CD4-positive, alpha-beta T cell (primary cell): ENCODE results near the gene VPREB1. TPM values are rescaled to one million over a fixed set of nuclear protein-coding genes. Genes with fewer than 3 reads are reported as not detected.

Experiments used
- ATAC-seq: fragments of 200-7000 bp; cut with Tn5 transposase; one replicate; pipeline ENCODE4 v1.10.0; 2022; ENCODE audit warnings: mild to moderate bottlenecking; ENCODE audit not compliant: poor library complexity
- CTCF ChIA-PET: fragments of 350-600 bp; sonication (Branson Sonifier 250); formaldehyde crosslinking; loops from one replicate; lab custom pipeline; 2021; ENCODE audit warnings: antibody characterized with exemption, inconsistent platforms; lab: Charles Lee
- POLR2A ChIA-PET: fragments of 350-600 bp; sonication (Branson Sonifier 250); formaldehyde crosslinking; loops from one replicate; lab custom pipeline; 2021; ENCODE audit warnings: antibody characterized with exemption, inconsistent platforms; lab: Charles Lee
- DNase-seq, 14 experiments: peaks; one replicate each; pipeline ENCODE4 v3.0.0-alpha.2; 2013 to 2020; ENCODE audit warnings: mixed read lengths in 2 of 14
- H3K27ac ChIP-seq, 2 donors: one replicate each; pipeline versions ENCODE4 v1.5.1 to v1.7.0; 2013; ENCODE audit warnings: low read length in 2 of 2, low read depth in 1 of 2, mild to moderate bottlenecking in 1 of 2
- H3K27me3 ChIP-seq, 2 experiments: 1 replicate in 1 of 2; 2 replicates in 1 of 2; pipeline versions ENCODE4 v1.6.1 to v1.7.0; 2013; ENCODE audit warnings: low read length in 2 of 2, control low read depth in 1 of 2, mild to moderate bottlenecking in 1 of 2, moderate library complexity in 1 of 2; ENCODE audit not compliant: insufficient read depth in 2 of 2, control insufficient read depth in 1 of 2
- H3K36me3 ChIP-seq: one replicate; pipeline ENCODE4 v1.6.1; 2013; ENCODE audit warnings: low read length, control low read depth; ENCODE audit not compliant: insufficient read depth
- H3K4me1 ChIP-seq: one replicate; pipeline ENCODE4 v1.6.1; 2013; ENCODE audit warnings: low read length, control low read depth; ENCODE audit not compliant: insufficient read depth
- H3K4me3 ChIP-seq: one replicate; pipeline ENCODE4 v1.5.1; 2013; ENCODE audit warnings: mild to moderate bottlenecking, low read length, moderate library complexity
- H3K9me3 ChIP-seq, 2 experiments: 1 replicate in 1 of 2; 2 replicates in 1 of 2; pipeline versions ENCODE4 v1.6.1 to v1.7.0; 2013; ENCODE audit warnings: low read length in 2 of 2, mild to moderate bottlenecking in 2 of 2, control low read depth in 1 of 2, moderate library complexity in 1 of 2; ENCODE audit not compliant: control insufficient read depth in 1 of 2, insufficient read depth in 1 of 2
- H3K27ac Mint-ChIP-seq: one replicate; pipeline ENCODE4 v1.8.0; 2020; ENCODE audit warnings: mixed read lengths
- H3K27me3 Mint-ChIP-seq: one replicate; pipeline ENCODE4 v1.8.0; 2021; ENCODE audit warnings: mixed read lengths
- H3K36me3 Mint-ChIP-seq: one replicate; pipeline ENCODE4 v1.8.0; 2021; ENCODE audit warnings: low read depth, mixed read lengths
- H3K4me1 Mint-ChIP-seq: one replicate; pipeline ENCODE4 v1.8.0; 2021; ENCODE audit warnings: low read depth, mixed read lengths
- H3K4me3 Mint-ChIP-seq: one replicate; pipeline ENCODE4 v1.8.0; 2020; ENCODE audit warnings: mild to moderate bottlenecking, mixed read lengths
- H3K9me3 Mint-ChIP-seq: one replicate; pipeline ENCODE4 v1.8.0; 2020; ENCODE audit warnings: mixed read lengths
- CTCF ChIP-seq: fragments of 200-600 bp; IDR thresholded peaks from one replicate; pipeline ENCODE4 v1.8.0; 2022; ENCODE audit warnings: antibody characterized with exemption, mild to moderate bottlenecking
- intact Hi-C, 2 experiments: fragments of 100-400 bp; cut with DNase I in 1 of 2; cut with micrococcal nuclease in 1 of 2; formaldehyde crosslinking; loops; one replicate each; pipeline versions ENCODE4 v1.15.1 to v1.9.0; 2023 to 2025; cut with DNase I, micrococcal nuclease
- polyA plus RNA-seq, 2 donors: library from polyadenylated mRNA; unstranded; fragments of 120-200 nt; gene quantifications; one replicate each; pipeline ENCODE4 v1.2.1, GENCODE V29; 2013
- total RNA-seq, 174 experiments: library from RNA in 2 of 174; stranded (reverse) in 2 of 174; gene quantifications; one replicate each; pipeline ENCODE4 v1.2.3 and lab custom pipeline; 2021 to 2026

Gene VPREB1, protein sequence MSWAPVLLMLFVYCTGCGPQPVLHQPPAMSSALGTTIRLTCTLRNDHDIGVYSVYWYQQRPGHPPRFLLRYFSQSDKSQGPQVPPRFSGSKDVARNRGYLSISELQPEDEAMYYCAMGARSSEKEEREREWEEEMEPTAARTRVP
- total RNA-seq = not detected
- not detected for polyA plus RNA-seq (2013, experiment 1 of 2)
- not detected for polyA plus RNA-seq (2013, experiment 2 of 2)
- total RNA-seq (lab: John Stamatoyannopoulos, UW) = 0 to 0.06 (median 0) reads per million in 172 experiments

GRCh38 chr22:22244316-22245250 is at the start of gene VPREB1:
VPREB1 (plus strand) TSS chr22:22244786; CDS start chr22:22244814, 28 bp downstream.
- H3K9me3 Mint-ChIP-seq = no peaks in the 10 kb centered on the region
- no peak within 1 kb of the TSS for H3K27ac ChIP-seq
- H3K27me3 Mint-ChIP-seq = peaks cover 22% of the 10 kb centered on the region
- H3K9me3 ChIP-seq = no peaks in the 10 kb centered on the region
- ATAC-seq (no peak), DNase-seq (no peak)
- H3K4me3 Mint-ChIP-seq = no peak within 1 kb of the TSS
- ChIA-PET POLR2A (no interaction called here), CTCF (no interaction called here)
- no peak for TF ChIP-seq CTCF
- H3K4me1 Mint-ChIP-seq = peaks cover 20% of the 10 kb centered on the region
- peaks cover 0 to 3% of the 10 kb centered on the region in 2 experiments for H3K27me3 ChIP-seq
- peaks cover 10% of the 10 kb centered on the region for H3K4me1 ChIP-seq
- H3K27ac Mint-ChIP-seq = no peak within 1 kb of the TSS
- no peak within 1 kb of the TSS for H3K4me3 ChIP-seq
- H3K36me3 Mint-ChIP-seq = no peaks in the 10 kb centered on the region
- intact Hi-C loops = no loop called here
- H3K36me3 ChIP-seq = no peaks in the 10 kb centered on the region

- H3K27ac ChIP-seq = no peak overlapping the region
- H3K9me3 ChIP-seq = no peaks in the 10 kb centered on the region
- H3K36me3 ChIP-seq = no peaks in the 10 kb centered on the region
- no peak overlapping the region for H3K4me3 ChIP-seq
- ATAC-seq = no peak
- H3K27me3 Mint-ChIP-seq = peaks cover 42% of the 10 kb centered on the region
- DNase-seq = no peak
- ChIA-PET CTCF (interaction anchor here (0.8 to 1.0 kb wide), 6 partner anchors 9 to 41 kb away, joined by 3 to 9 read pairs (median 6); no protein-coding TSS in a partner anchor), POLR2A (interaction anchor here (0.7 kb wide), 1 partner anchor 41 kb away, joined by 3 read pairs; no protein-coding TSS in a partner anchor)
- H3K4me3 Mint-ChIP-seq = no peak overlapping the region
- H3K4me1 Mint-ChIP-seq = no peaks in the 10 kb centered on the region
- no peaks in the 10 kb centered on the region for H3K9me3 Mint-ChIP-seq
- TF ChIP-seq CTCF = no peak
- H3K27me3 ChIP-seq = peaks cover 0 to 5% of the 10 kb centered on the region in 2 experiments
- H3K36me3 Mint-ChIP-seq = no peaks in the 10 kb centered on the region
- intact Hi-C loops = loop anchor here (2.0 to 5.0 kb wide), 2 partner anchors 38 to 42 kb away; no protein-coding TSS in a partner anchor
- H3K4me1 ChIP-seq = no peaks in the 10 kb centered on the region
- H3K27ac Mint-ChIP-seq = no peak overlapping the region
These were observed 49.7 kb upstream of the VPREB1 start for GRCh38 chr22:22194931-22195264.

DNA sequence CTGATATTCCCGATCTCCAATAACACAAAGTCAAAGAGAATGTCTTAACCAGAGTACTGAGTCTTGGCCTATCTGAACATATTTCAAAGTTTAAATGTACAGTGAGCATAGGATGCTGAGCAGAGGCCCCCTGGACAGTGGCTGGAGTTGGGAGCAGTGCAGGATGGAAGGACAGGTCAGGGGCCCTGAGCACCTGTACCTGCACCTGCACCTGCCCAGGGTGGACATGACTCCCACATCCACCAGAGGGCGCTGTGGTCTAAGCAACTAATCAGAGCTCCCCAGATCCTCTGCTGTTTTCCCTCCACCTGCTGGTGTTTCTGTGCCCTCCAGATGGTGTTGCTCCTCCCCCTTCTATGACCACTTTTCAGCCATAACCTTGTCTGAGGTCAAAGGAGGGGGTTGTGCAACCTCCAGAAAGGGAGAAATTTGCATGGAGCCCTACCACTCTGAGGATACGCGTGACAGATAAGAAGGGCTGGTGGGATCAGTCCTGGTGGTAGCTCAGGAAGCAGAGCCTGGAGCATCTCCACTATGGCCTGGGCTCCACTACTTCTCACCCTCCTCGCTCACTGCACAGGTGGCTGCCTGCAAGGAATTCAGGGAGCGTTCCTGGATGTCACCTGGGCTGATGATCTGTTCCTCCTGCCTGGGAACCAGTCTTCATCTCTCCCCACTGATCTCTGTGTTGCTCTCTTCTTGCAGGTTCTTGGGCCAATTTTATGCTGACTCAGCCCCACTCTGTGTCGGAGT is 49.1 kb upstream of the VPREB1 start:
- Mint-ChIP-seq H3K9me3 (no peaks in the 10 kb centered on the region), H3K36me3 (no peaks in the 10 kb centered on the region), H3K4me1 (no peaks in the 10 kb centered on the region), H3K27ac (no peak overlapping the region), H3K27me3 (peaks cover 37% of the 10 kb centered on the region), H3K4me3 (no peak overlapping the region)
- CTCF ChIA-PET = interaction anchor here (0.7 to 1.0 kb wide), 10 partner anchors 10 to 148 kb away, joined by 3 to 9 read pairs (median 6); no protein-coding TSS in a partner anchor
- Histone ChIP-seq H3K9me3 (no peaks in the 10 kb centered on the region), H3K36me3 (no peaks in the 10 kb centered on the region), H3K27me3 (peaks cover 2 to 5% of the 10 kb centered on the region in 2 experiments), H3K4me3 (no peak overlapping the region), H3K27ac (no peak overlapping the region), H3K4me1 (no peaks in the 10 kb centered on the region)
- intact Hi-C loops = loop anchor here (2.0 to 5.0 kb wide), 2 partner anchors 39 to 42 kb away; no protein-coding TSS in a partner anchor
- peak; percentile 67 to 88 (median 78) for DNase-seq
- peak; percentile 89 for TF ChIP-seq CTCF
- ATAC-seq = peak; percentile 84
- POLR2A ChIA-PET = interaction anchor here (0.7 kb wide), 1 partner anchor 40 kb away, joined by 3 read pairs; no protein-coding TSS in a partner anchor
